ENCODE data around the gene RTN4IP1.

- no peak for TF ChIP-seq CTCF (IDR thresholded peaks at IDR 0.05; ENCODE audit: low read length)
- no peak for TF ChIP-seq EZH2 (IDR thresholded peaks at IDR 0.05; ENCODE audit: borderline replicate concordance, low read length)
These were observed 56.9 kb downstream of the RTN4IP1 start for GRCh38 chr6:106572436-106572835.
